Heart left ventricle (tissue), 13 donors: ENCODE data around the gene MNAT1.

Source experiments
- CTCF ChIP-seq, 12 donors: fragments of 200-600 bp; sonication (generic) in 4 of 12; IDR thresholded peaks; one replicate each; pipeline versions ENCODE4 v1.5.0 to v1.8.0; 2018 to 2022; ENCODE audit warnings: antibody characterized with exemption in 12 of 12, mild to moderate bottlenecking in 5 of 12
- POLR2A ChIP-seq, 2 donors: fragments of 450-650 bp; IDR thresholded peaks; one replicate each; pipeline ENCODE4 v1.6.1; 2017; ENCODE audit warnings: antibody characterized with exemption in 2 of 2, mild to moderate bottlenecking in 2 of 2, moderate library complexity in 2 of 2
- donor health status: ischemic (EF 13 %, LVEDD 7.1; RV severe dilation, severe dysfunction).
- donor health status: DM: no; HTN: yes; CAD: no.
- donor health status: DM: no; HTN: no; CAD: no.
- donor health status: ischemic (EF 25% LVEDD 6.9; RV normal size, moderate dysfunction).
- donor health status: ischemic (EF 25% LVEDD 5.7; RV mildly dilated, moderate dysfunction).
- donor health status: ischemic (EF 35%, LVEDD 5.7; RV mildly dilated, moderate dysfunction).
- donor health status: nonischemic (EF 11% LVEDD 7.7; RV severe dilation, severe dysfunction).
- donor health status: DM: yes; HTN: yes; CAD: no.
- donor health status: PGD.
- donor health status: ischemic (EF 29% LVEDD 5.4; RV normal size, mild dysfunction).
- donor health status: nonischemic (EF 23%, LVEDD 6.1; RV moderate dilation, normal function).

DNA sequence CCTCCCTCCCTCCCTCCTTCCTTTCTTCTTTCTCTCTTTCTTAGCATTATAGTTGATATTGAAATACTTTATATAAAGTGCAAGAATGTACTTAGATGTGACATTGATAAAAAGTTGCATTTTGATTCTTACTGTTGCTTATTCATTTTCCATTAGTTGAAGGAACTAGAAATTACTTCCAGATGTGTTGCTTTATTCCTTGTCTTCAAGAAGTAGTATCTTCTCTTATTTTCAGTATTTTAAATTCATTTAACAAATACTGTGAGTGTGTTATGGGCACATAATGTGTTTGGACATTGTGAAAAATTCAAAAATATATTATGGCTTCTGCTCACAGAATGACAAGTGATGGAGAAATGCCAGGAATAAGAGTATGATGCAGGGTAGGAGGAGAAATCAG lies 200.8 kb downstream of the MNAT1 start:
- TF ChIP-seq CTCF (IDR thresholded peaks at IDR 0.05) (no peak), POLR2A (IDR thresholded peaks at IDR 0.05) (no peak)
